ENCODE results near the gene GNG12.

- TF ChIP-seq CTCF (conservative IDR thresholded peaks at IDR 0.05 in 1 of 2, IDR thresholded peaks at IDR 0.05 in 1 of 2; ENCODE audit: extremely low read depth in 1 of 2, insufficient read depth in 1 of 2, low read depth in 1 of 2, low read length in 2 of 2): no peak
- no peak for TF ChIP-seq EZH2 (IDR thresholded peaks at IDR 0.05; ENCODE audit: borderline replicate concordance, low read length)
These were observed 148.7 kb downstream of the GNG12 start for GRCh38 chr1:67684526-67685066.
